ENCODE measurements around the gene TRAK1.

The TRAK1 gene

GRCh38 chr3:42123824-42124658 lies 32.9 kb downstream of the TRAK1 start:
- no peak for DNase-seq (ENCODE audit: low spot score)

GRCh38 chr3:42127226-42127625 lies 36.1 kb downstream of the TRAK1 start:
- no peak for DNase-seq (ENCODE audit: low spot score)

- DNase-seq (ENCODE audit: low spot score) = no peak
Measured at GRCh38 chr3:42128526-42128925, 37.4 kb downstream of the TRAK1 start.

- DNase-seq (ENCODE audit: low spot score) = no peak
Measured at GRCh38 chr3:42129014-42129953, 38.1 kb downstream of the TRAK1 start.

- no peak for DNase-seq (ENCODE audit: low spot score)
Measured at GRCh38 chr3:42130007-42130328, 38.8 kb downstream of the TRAK1 start.

- no peak for DNase-seq (ENCODE audit: low spot score)
Measured at GRCh38 chr3:42130329-42131070, 39.3 kb downstream of the TRAK1 start.

- no peak for DNase-seq (ENCODE audit: low spot score)
Measured at GRCh38 chr3:42133500-42134298, 42.5 kb downstream of the TRAK1 start.

GRCh38 chr3:42134867-42135464 lies 43.8 kb downstream of the TRAK1 start:
- no peak for DNase-seq (ENCODE audit: low spot score)

GRCh38 chr3:42139621-42140453 lies 48.7 kb downstream of the TRAK1 start:
- no peak for DNase-seq (ENCODE audit: low spot score)

GRCh38 chr3:42140665-42141203 lies 49.6 kb downstream of the TRAK1 start:
- no peak for DNase-seq (ENCODE audit: low spot score)

- no peak for DNase-seq (ENCODE audit: low spot score)
Measured at GRCh38 chr3:42143440-42143839, 52.3 kb downstream of the TRAK1 start.

GRCh38 chr3:42144209-42144608 lies 53.1 kb downstream of the TRAK1 start:
- no peak for DNase-seq (ENCODE audit: low spot score)

- no peak for DNase-seq (ENCODE audit: low spot score)
Measured at GRCh38 chr3:42148086-42148848, 57.1 kb downstream of the TRAK1 start.

- no peak for DNase-seq (ENCODE audit: low spot score)
Measured at GRCh38 chr3:42148982-42149432, 57.9 kb downstream of the TRAK1 start.

GRCh38 chr3:42149532-42149931 lies 58.4 kb downstream of the TRAK1 start:
- DNase-seq (ENCODE audit: low spot score) = no peak

GRCh38 chr3:42149975-42150374 lies 58.8 kb downstream of the TRAK1 start:
- no peak for DNase-seq (ENCODE audit: low spot score)

GRCh38 chr3:42151596-42152168 lies 60.5 kb downstream of the TRAK1 start:
- no peak for DNase-seq (ENCODE audit: low spot score)

- no peak for DNase-seq (ENCODE audit: low spot score)
Measured at GRCh38 chr3:42152193-42152592, 61.0 kb downstream of the TRAK1 start.

- DNase-seq (ENCODE audit: low spot score) = no peak
Measured at GRCh38 chr3:42153039-42153438, 61.9 kb downstream of the TRAK1 start.

Data from hematopoietic multipotent progenitor cell treated with erythropoietin and hydrocortisone succinate and interleukin-3 and kit ligand, for 15 days (in vitro differentiated cells).